Measurements from ENCODE around the gene ABLIM1.

Gene ABLIM1

GRCh38 chr10:114540236-114540635 is 117.8 kb downstream of the ABLIM1 start:
- H3K4me3 Mint-ChIP-seq: no peak overlapping the region
- H3K27me3 Mint-ChIP-seq: no peaks in the 10 kb centered on the region
- DNase-seq (ENCODE audit: low spot score in 2 of 2): no peak
- ATAC-seq (ENCODE audit: low read depth): no peak
- peaks cover 36% of the 10 kb centered on the region for H3K4me1 Mint-ChIP-seq
- H3K9me3 Mint-ChIP-seq: peaks cover 2% of the 10 kb centered on the region
- H3K27ac Mint-ChIP-seq: no peak overlapping the region
- no peaks in the 10 kb centered on the region for H3K36me3 Mint-ChIP-seq

DNA sequence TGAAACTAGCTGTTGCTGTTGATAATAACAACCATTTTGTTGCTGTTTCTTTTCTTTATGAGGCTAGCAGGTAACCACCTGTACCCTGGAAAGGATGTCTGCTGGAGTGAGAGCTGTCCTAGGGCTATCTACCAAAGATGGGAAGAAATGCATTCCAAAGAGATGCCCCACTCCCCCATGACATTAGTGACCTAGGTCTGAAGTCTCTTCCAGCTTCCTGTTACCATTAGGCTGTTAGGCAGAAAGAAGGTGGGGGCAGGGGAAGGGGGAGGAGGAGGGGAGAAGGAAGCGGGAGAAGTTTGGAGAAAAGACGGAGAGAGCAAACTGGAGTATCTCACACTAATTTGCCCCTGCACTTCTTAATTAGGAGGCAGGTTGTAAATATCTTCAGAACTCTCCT is 118.5 kb downstream of the ABLIM1 start:
- DNase-seq (ENCODE audit: low spot score in 2 of 2): no peak
- Mint-ChIP-seq H3K27me3 (no peaks in the 10 kb centered on the region), H3K36me3 (no peaks in the 10 kb centered on the region), H3K9me3 (peaks cover 2% of the 10 kb centered on the region), H3K27ac (no peak overlapping the region), H3K4me1 (peaks cover 30% of the 10 kb centered on the region), H3K4me3 (no peak overlapping the region)
- ATAC-seq (ENCODE audit: low read depth): no peak

DNA sequence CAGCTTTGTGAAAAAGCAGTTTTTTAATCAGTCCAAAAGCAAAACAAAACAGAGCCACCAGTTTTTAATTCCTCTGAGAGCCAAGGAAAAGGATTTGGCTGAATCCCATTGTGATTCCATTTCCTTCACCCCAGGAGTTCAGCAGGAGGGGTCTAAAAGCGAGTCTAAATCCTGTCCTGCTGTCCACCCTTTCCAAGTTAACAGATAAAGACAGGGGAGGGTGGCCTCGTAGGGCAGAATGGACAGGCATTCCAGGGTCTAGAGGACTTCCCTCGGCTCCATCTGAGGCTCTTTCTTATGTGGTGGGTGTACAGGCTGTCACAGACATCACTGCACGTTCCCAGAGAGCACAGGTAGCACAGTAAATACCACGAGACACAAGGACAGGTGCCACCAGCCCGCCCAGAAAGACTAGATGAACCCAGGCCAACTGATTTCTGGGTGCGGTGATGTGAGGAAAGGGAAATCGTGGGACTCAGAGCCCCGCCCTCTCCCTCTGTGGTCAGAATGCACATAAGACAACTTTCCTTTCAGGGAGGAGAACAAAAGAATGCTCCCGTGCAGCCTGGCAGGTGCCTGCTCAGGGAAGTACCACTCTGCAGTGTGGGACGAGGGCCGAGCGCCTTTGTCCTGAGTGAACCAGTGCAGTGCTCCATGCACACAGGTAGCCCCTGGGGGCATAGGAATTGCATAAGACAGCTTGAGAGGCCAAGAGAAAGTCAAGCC is 119.7 kb downstream of the ABLIM1 start:
- Mint-ChIP-seq H3K4me3 (peak overlapping the region; percentile 15), H3K36me3 (no peaks in the 10 kb centered on the region), H3K27ac (peak overlapping the region; percentile 32), H3K9me3 (peaks cover 2% of the 10 kb centered on the region), H3K27me3 (no peaks in the 10 kb centered on the region), H3K4me1 (peaks cover 17% of the 10 kb centered on the region)
- ATAC-seq (ENCODE audit: low read depth) (peak; percentile 65), DNase-seq (ENCODE audit: low spot score in 2 of 2) (no peak)

DNA sequence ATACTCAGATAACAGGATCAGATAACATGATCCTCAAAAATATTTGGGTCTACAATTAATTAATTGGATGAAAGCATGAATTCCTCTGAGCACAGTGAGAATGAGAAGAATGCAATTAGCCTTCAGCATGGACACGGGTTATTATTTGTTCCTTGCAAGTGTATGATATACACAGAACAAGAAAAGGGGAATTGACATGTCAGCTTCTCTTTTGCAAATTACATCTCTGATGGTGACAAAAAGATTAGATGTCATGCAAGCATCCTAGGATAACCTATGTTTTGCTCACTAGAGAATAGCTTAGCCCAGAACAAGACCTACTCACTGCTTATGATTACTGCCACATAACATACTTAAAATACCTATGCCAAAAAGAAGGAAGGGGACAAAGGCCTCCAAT is 120.3 kb downstream of the ABLIM1 start:
- DNase-seq (ENCODE audit: low spot score in 2 of 2): no peak
- Mint-ChIP-seq H3K9me3 (peaks cover 2% of the 10 kb centered on the region), H3K4me1 (peaks cover 17% of the 10 kb centered on the region), H3K4me3 (peak overlapping the region; percentile 12), H3K27ac (no peak overlapping the region), H3K36me3 (no peaks in the 10 kb centered on the region), H3K27me3 (no peaks in the 10 kb centered on the region)
- no peak for ATAC-seq (ENCODE audit: low read depth)

- no peak overlapping the region for H3K27ac Mint-ChIP-seq
- H3K4me1 Mint-ChIP-seq: peaks cover 12% of the 10 kb centered on the region
- H3K4me3 Mint-ChIP-seq: no peak overlapping the region
- no peaks in the 10 kb centered on the region for H3K36me3 Mint-ChIP-seq
- no peak for ATAC-seq (ENCODE audit: low read depth)
- H3K9me3 Mint-ChIP-seq: no peaks in the 10 kb centered on the region
- no peaks in the 10 kb centered on the region for H3K27me3 Mint-ChIP-seq
- DNase-seq (ENCODE audit: low spot score in 2 of 2): no peak
Measured at GRCh38 chr10:114534571-114534981, 123.5 kb downstream of the ABLIM1 start.

DNA sequence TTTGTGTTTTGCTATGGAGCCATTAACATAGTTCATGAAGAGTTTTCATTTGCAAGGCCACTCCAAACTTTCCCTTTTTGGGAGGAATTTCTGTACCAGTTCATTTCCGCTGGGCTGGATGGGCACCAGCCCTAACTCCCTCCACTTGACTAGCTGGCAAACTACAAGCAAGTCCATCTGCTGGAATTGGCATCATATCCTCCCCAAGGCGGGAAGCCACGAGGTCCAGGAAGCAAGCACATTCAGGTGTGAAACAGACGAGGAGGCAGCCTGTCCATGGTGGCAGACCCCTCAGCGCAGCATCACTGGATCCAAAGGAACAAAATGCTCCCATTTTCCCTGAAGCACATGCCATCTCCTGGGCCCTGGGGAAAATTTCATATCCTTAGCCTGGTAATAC is 125.8 kb downstream of the ABLIM1 start:
- H3K36me3 Mint-ChIP-seq: no peaks in the 10 kb centered on the region
- no peak overlapping the region for H3K4me3 Mint-ChIP-seq
- ATAC-seq (ENCODE audit: low read depth) (no peak), DNase-seq (ENCODE audit: low spot score in 2 of 2) (no peak)
- H3K4me1 Mint-ChIP-seq: peaks cover 5% of the 10 kb centered on the region
- H3K27ac Mint-ChIP-seq: no peak overlapping the region
- H3K27me3 Mint-ChIP-seq: no peaks in the 10 kb centered on the region
- no peaks in the 10 kb centered on the region for H3K9me3 Mint-ChIP-seq

DNA sequence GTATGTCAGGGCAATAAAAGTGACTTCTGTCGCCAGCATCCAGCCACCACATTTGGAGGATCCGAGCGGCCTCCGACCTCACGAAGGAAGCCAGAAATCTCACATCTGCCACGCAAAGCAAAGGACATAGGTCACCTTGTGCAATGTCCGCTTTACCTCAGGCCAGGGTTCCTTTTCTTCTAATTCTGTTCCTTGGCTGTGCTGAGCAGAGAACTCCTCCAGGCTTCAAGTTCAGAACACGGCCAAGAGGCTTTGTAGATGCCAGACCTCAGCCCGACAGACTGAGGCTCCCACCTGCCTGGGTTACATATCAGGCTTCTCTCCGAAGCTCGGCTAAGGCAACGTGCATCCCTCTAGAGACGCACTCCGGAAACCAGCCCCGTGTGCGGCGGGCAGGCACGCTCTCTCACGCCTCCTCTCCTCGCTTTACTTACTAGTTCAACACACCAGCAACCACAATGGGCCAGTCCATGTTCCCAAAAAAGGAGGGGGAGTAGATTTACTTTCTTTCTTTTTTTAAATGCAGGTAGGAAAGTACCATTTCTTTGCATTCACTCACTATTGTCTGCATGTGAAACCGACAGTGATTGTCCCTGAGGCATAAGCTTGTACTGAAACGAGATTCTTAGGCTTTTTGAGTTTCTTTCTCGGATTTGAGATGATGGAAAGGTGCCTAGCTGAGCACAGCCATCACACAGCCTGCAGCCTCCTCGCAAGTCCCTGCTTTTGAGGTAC is 131.4 kb downstream of the ABLIM1 start:
- peaks cover 7% of the 10 kb centered on the region for H3K36me3 Mint-ChIP-seq
- H3K4me3 Mint-ChIP-seq: peak overlapping the region; percentile 95
- H3K27ac Mint-ChIP-seq: peak overlapping the region; percentile 93
- H3K4me1 Mint-ChIP-seq: peaks cover 39% of the 10 kb centered on the region
- no peaks in the 10 kb centered on the region for H3K9me3 Mint-ChIP-seq
- no peaks in the 10 kb centered on the region for H3K27me3 Mint-ChIP-seq
- DNase-seq (ENCODE audit: low spot score in 2 of 2) (peak; percentile 70 to 86), ATAC-seq (ENCODE audit: low read depth) (peak; percentile 97)

- peak; percentile 5 for ATAC-seq (ENCODE audit: low read depth)
- Mint-ChIP-seq H3K27me3 (no peaks in the 10 kb centered on the region), H3K27ac (peak overlapping the region; percentile 93), H3K4me3 (peak overlapping the region; percentile 95), H3K36me3 (peaks cover 9% of the 10 kb centered on the region), H3K9me3 (no peaks in the 10 kb centered on the region), H3K4me1 (peaks cover 44% of the 10 kb centered on the region)
- DNase-seq (ENCODE audit: low spot score in 2 of 2): no peak
Measured at GRCh38 chr10:114526126-114526503, 132.0 kb downstream of the ABLIM1 start.

- Mint-ChIP-seq H3K36me3 (peaks cover 9% of the 10 kb centered on the region), H3K4me3 (peak overlapping the region; percentile 95), H3K27ac (peak overlapping the region; percentile 93), H3K27me3 (no peaks in the 10 kb centered on the region), H3K9me3 (no peaks in the 10 kb centered on the region), H3K4me1 (peaks cover 48% of the 10 kb centered on the region)
- ATAC-seq (ENCODE audit: low read depth) (no peak), DNase-seq (ENCODE audit: low spot score in 2 of 2) (no peak)
Measured at GRCh38 chr10:114525368-114525949, 132.6 kb downstream of the ABLIM1 start.

GRCh38 chr10:114523876-114524275 is 134.2 kb downstream of the ABLIM1 start:
- H3K27me3 Mint-ChIP-seq: no peaks in the 10 kb centered on the region
- peak overlapping the region; percentile 95 for H3K4me3 Mint-ChIP-seq
- ATAC-seq (ENCODE audit: low read depth): no peak
- H3K4me1 Mint-ChIP-seq: peaks cover 54% of the 10 kb centered on the region
- DNase-seq (ENCODE audit: low spot score in 2 of 2): no peak
- H3K36me3 Mint-ChIP-seq: peaks cover 16% of the 10 kb centered on the region
- no peaks in the 10 kb centered on the region for H3K9me3 Mint-ChIP-seq
- H3K27ac Mint-ChIP-seq: peak overlapping the region; percentile 72

GRCh38 chr10:114521255-114521654 is 136.8 kb downstream of the ABLIM1 start:
- Mint-ChIP-seq H3K27me3 (no peaks in the 10 kb centered on the region), H3K9me3 (no peaks in the 10 kb centered on the region), H3K4me3 (no peak overlapping the region), H3K4me1 (peaks cover 70% of the 10 kb centered on the region), H3K27ac (peak overlapping the region; percentile 56), H3K36me3 (peaks cover 21% of the 10 kb centered on the region)
- no peak for DNase-seq (ENCODE audit: low spot score in 2 of 2)
- ATAC-seq (ENCODE audit: low read depth): no peak

GRCh38 chr10:114520453-114520852 is 137.6 kb downstream of the ABLIM1 start:
- no peak overlapping the region for H3K4me3 Mint-ChIP-seq
- ATAC-seq (ENCODE audit: low read depth) (no peak), DNase-seq (ENCODE audit: low spot score in 2 of 2) (no peak)
- no peaks in the 10 kb centered on the region for H3K27me3 Mint-ChIP-seq
- peaks cover 74% of the 10 kb centered on the region for H3K4me1 Mint-ChIP-seq
- peaks cover 26% of the 10 kb centered on the region for H3K36me3 Mint-ChIP-seq
- H3K9me3 Mint-ChIP-seq: no peaks in the 10 kb centered on the region
- H3K27ac Mint-ChIP-seq: no peak overlapping the region

- peaks cover 27% of the 10 kb centered on the region for H3K36me3 Mint-ChIP-seq
- H3K4me1 Mint-ChIP-seq: peaks cover 76% of the 10 kb centered on the region
- H3K4me3 Mint-ChIP-seq: no peak overlapping the region
- no peak for ATAC-seq (ENCODE audit: low read depth)
- no peak for DNase-seq (ENCODE audit: low spot score in 2 of 2)
- no peaks in the 10 kb centered on the region for H3K9me3 Mint-ChIP-seq
- peak overlapping the region; percentile 55 for H3K27ac Mint-ChIP-seq
- H3K27me3 Mint-ChIP-seq: no peaks in the 10 kb centered on the region
Measured at GRCh38 chr10:114519756-114520293, 138.2 kb downstream of the ABLIM1 start.

- DNase-seq (ENCODE audit: low spot score in 2 of 2): no peak
Measured at GRCh38 chr10:114519306-114519669, 138.8 kb downstream of the ABLIM1 start.

More at GRCh38 chr10:114519306-114519669, 138.8 kb downstream of the ABLIM1 start:
- no peak for ATAC-seq (ENCODE audit: low read depth)
- Mint-ChIP-seq H3K4me3 (no peak overlapping the region), H3K27ac (peak overlapping the region; percentile 55), H3K27me3 (no peaks in the 10 kb centered on the region), H3K36me3 (peaks cover 26% of the 10 kb centered on the region), H3K9me3 (no peaks in the 10 kb centered on the region), H3K4me1 (peaks cover 72% of the 10 kb centered on the region)
